Calu3 (cell line): Measurements from ENCODE around the gene RGL2. TPM values are rescaled to one million over a fixed set of nuclear protein-coding genes. Genes with fewer than 3 reads are reported as not detected.

Experiments
- BruUV-seq: library from RNA; stranded (reverse); fragments of 400-500 nt; replicated peaks from 2 replicates; lab custom pipeline; 2021; lab: Mats Ljungman, UMichigan
- CTCF ChIA-PET: fragments of 300-600 bp; sonication (Branson Sonifier 250); formaldehyde crosslinking; loops from one replicate; lab custom pipeline; 2022; ENCODE audit warnings: antibody characterized with exemption; lab: Charles Lee
- DNase-seq: peaks from one replicate; pipeline ENCODE4 v3.0.0; 2022
- H3K27ac Mint-ChIP-seq: one replicate; pipeline ENCODE4 v1.8.0; 2022; ENCODE audit warnings: mixed read lengths; ENCODE audit not compliant: unreplicated experiment
- H3K27me3 Mint-ChIP-seq: one replicate; pipeline ENCODE4 v1.8.0; 2022; ENCODE audit warnings: mixed read lengths; ENCODE audit not compliant: unreplicated experiment
- H3K36me3 Mint-ChIP-seq: one replicate; pipeline ENCODE4 v1.8.0; 2022; ENCODE audit warnings: mild to moderate bottlenecking, moderate library complexity, mixed read lengths; ENCODE audit not compliant: insufficient read depth, unreplicated experiment
- H3K4me1 Mint-ChIP-seq: one replicate; pipeline ENCODE4 v1.8.0; 2022; ENCODE audit warnings: mild to moderate bottlenecking, low read depth, mixed read lengths; ENCODE audit not compliant: unreplicated experiment
- H3K4me3 Mint-ChIP-seq: one replicate; pipeline ENCODE4 v1.8.0; 2022; ENCODE audit warnings: mild to moderate bottlenecking, low read depth, moderate library complexity, mixed read lengths; ENCODE audit not compliant: unreplicated experiment
- H3K9me3 Mint-ChIP-seq: one replicate; pipeline ENCODE4 v1.8.0; 2022; ENCODE audit warnings: low read depth, mixed read lengths; ENCODE audit not compliant: unreplicated experiment
- intact Hi-C: fragments of 100-400 bp; cut with micrococcal nuclease; formaldehyde crosslinking; loops from one replicate; pipeline ENCODE4 v1.10.0; 2022; ENCODE audit not compliant: unreplicated experiment
- total RNA-seq: library from RNA; stranded (reverse); gene quantifications from 2 replicates; pipeline ENCODE4 v1.2.3, GENCODE V29; 2022
- TF ChIP-seq, protein P1 (sequence below): fragments of 200-600 bp; IDR thresholded peaks from one replicate; pipeline ENCODE4 v1.8.0; 2022; ENCODE audit warnings: antibody characterized with exemption; ENCODE audit not compliant: unreplicated experiment

The RGL2 gene
- total RNA-seq, 1 experiment from 2014 or later, result 138 TPM

DNA sequence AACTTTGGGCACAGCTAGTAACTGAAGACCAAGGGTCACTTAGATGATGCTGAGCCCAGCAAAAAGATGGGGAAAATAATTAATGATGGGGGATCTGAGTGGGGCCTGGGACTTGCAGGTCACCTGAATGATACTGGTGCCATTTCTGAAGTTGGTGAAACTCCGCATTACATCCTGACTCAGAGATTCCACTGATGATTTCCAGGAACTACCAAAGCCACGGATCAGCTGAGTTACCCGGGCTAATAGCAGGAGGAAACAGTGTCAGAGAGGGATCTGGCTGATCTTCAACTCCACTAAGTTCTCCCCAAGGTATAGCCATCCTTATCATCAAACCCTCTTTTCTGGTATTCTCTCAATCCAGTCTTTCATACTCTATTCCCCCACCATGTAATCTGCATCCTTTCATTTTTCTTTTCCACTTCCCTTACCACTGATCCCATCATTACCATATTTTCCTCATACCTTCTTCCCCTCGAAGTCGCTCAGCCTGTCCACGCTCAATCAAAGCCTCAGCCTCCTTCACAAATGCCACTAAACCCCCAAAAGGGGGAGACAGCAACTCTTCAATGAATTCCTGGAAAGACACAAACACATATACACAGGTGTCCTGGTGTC lies 47.2 kb downstream of the RGL2 start:
- Mint-ChIP-seq H3K27me3 (peaks cover 2% of the 10 kb centered on the region), H3K27ac (no peak overlapping the region), H3K4me3 (no peak overlapping the region), H3K9me3 (no peaks in the 10 kb centered on the region), H3K4me1 (peaks cover 26% of the 10 kb centered on the region), H3K36me3 (peaks cover 44% of the 10 kb centered on the region)
- CTCF ChIA-PET, result interaction anchor here (0.6 to 0.7 kb wide), 2 partner anchors 101 to 176 kb away, joined by 3 to 7 read pairs; partner anchors contain the start of gene HLA-DPB1
- no TSS peak for BruUV-seq
- intact Hi-C loops, result no loop called here
- TF ChIP-seq, protein P1, sequence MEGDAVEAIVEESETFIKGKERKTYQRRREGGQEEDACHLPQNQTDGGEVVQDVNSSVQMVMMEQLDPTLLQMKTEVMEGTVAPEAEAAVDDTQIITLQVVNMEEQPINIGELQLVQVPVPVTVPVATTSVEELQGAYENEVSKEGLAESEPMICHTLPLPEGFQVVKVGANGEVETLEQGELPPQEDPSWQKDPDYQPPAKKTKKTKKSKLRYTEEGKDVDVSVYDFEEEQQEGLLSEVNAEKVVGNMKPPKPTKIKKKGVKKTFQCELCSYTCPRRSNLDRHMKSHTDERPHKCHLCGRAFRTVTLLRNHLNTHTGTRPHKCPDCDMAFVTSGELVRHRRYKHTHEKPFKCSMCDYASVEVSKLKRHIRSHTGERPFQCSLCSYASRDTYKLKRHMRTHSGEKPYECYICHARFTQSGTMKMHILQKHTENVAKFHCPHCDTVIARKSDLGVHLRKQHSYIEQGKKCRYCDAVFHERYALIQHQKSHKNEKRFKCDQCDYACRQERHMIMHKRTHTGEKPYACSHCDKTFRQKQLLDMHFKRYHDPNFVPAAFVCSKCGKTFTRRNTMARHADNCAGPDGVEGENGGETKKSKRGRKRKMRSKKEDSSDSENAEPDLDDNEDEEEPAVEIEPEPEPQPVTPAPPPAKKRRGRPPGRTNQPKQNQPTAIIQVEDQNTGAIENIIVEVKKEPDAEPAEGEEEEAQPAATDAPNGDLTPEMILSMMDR, result no peak
- no peak for DNase-seq

DNA sequence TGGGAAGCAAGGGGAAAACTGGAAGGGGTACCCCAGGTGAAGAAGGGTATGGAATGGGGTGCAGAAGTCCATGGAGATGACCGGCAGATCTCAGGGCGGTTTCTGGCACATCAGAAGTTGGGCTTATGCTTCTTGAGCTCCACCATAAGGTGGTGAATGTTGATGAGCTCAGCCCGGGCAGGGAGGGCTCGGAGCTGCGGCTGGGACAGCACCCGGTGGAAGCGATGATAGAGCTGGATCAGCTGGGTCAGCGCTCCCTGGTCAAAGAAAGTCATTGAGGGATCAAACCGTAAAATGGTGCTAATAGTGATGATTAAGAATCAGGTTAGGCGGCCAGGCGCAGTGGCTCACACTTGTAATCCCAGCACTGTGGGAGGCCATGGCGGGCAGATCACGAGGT lies 48.0 kb downstream of the RGL2 start:
- Mint-ChIP-seq H3K27ac (peak overlapping the region; percentile 51), H3K27me3 (peaks cover 10% of the 10 kb centered on the region), H3K4me1 (peaks cover 26% of the 10 kb centered on the region), H3K4me3 (peak overlapping the region; percentile 66), H3K36me3 (peaks cover 44% of the 10 kb centered on the region), H3K9me3 (no peaks in the 10 kb centered on the region)
- BruUV-seq, result no TSS peak
- no peak for DNase-seq
- intact Hi-C loops, result no loop called here
- TF ChIP-seq, protein P1, result no peak
- CTCF ChIA-PET, result interaction anchor here (0.7 to 1.3 kb wide), 2 partner anchors 42 to 175 kb away, joined by 3 read pairs; partner anchors contain the start of genes HLA-DPB1 and RING1

DNA sequence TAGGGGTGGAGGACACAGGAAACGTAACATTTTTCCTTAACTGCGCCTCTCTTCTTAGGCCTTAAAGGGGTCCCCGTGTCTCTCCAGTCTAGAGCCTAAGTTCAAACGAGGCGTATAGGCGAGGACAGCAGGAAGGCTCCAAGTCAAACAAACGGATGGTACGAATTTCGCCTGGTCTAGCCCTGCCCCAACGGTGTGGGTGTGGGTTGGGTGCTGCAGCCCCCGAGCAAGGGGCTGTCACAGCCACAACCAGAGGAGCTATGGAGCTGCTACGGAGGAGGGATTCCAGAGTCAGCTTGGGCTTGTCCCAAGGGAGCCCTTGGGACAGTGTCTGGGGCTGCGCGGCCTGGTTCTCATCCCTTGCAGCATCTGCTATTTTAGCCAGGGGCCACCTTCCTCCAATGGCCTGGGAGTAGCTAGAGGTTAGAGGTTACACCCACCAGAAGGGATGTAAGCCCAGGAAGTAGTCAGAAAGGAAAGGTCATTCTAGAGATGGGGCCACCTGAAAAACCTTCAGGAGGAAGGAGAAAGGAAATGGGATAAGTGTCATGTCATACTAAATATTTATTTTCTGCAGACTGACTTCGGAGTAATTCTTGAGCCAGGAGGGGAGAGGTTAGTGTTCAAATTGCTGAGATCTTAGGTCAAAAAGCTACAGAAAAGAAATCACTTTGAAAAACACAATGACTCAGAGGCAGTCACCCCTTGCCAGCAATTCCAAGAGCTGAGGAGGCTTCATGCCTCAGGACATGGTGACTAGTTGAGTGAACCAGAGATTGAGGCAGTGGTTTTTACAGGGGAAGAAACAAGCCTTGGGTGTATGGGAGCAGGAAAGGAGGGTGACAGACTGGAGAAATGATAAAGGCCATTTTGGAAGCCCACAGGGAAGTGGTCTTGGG lies 48.8 kb downstream of the RGL2 start:
- no peak for DNase-seq
- Mint-ChIP-seq H3K36me3 (peaks cover 44% of the 10 kb centered on the region), H3K4me1 (peaks cover 26% of the 10 kb centered on the region), H3K27ac (peak overlapping the region; percentile 51), H3K27me3 (peaks cover 11% of the 10 kb centered on the region), H3K9me3 (no peaks in the 10 kb centered on the region), H3K4me3 (peak overlapping the region; percentile 66)
- TSS peak; percentile 59 for BruUV-seq
- intact Hi-C loops, result loop anchor here (2.0 to 5.0 kb wide), 3 partner anchors 43 to 238 kb away; partner anchors contain the start of gene RING1
- CTCF ChIA-PET, result interaction anchor here (0.7 to 2.7 kb wide), 11 partner anchors 19 to 412 kb away, joined by 3 to 13 read pairs (median 5); partner anchors contain the start of genes RING1, RPS18, TAP2 and VPS52
- TF ChIP-seq, protein P1, result no peak
